Measurements from ENCODE around the gene NAGA.

DNA sequence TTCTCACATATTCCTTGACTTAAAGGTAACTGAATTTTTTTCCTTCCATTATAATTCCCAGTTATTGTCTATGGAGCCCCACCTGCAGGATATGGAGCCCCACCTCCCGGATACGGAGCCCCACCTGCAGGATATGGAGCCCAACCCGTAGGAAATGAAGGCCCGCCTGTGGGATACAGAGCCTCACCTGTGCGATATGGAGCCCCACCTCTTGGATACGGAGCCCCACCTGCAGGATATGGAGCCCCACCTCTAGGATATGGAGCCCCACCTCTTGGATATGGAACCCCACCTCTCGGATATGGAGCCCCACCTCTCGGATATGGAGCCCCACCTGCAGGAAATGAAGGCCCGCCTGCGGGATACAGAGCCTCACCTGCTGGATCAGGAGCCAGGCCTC lies 43.9 kb downstream of the NAGA start:
- TF ChIP-seq POLR2AphosphoS5 (IDR thresholded peaks at IDR 0.05) (no peak), EP300 (IDR thresholded peaks at IDR 0.05) (no peak)
- TF ChIP-seq, protein P1, sequence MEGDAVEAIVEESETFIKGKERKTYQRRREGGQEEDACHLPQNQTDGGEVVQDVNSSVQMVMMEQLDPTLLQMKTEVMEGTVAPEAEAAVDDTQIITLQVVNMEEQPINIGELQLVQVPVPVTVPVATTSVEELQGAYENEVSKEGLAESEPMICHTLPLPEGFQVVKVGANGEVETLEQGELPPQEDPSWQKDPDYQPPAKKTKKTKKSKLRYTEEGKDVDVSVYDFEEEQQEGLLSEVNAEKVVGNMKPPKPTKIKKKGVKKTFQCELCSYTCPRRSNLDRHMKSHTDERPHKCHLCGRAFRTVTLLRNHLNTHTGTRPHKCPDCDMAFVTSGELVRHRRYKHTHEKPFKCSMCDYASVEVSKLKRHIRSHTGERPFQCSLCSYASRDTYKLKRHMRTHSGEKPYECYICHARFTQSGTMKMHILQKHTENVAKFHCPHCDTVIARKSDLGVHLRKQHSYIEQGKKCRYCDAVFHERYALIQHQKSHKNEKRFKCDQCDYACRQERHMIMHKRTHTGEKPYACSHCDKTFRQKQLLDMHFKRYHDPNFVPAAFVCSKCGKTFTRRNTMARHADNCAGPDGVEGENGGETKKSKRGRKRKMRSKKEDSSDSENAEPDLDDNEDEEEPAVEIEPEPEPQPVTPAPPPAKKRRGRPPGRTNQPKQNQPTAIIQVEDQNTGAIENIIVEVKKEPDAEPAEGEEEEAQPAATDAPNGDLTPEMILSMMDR (IDR thresholded peaks at IDR 0.05): no peak
